HCT116 (cell line): ENCODE results near the gene GPR157. TPM values are rescaled to one million over a fixed set of nuclear protein-coding genes. Genes with fewer than 3 reads are reported as not detected.

Source experiments
- ATAC-seq: fragments of 200-7000 bp; cut with Tn5 transposase; 2 replicates; pipeline ENCODE4 v1.9.1; 2020; ENCODE audit warnings: mild to moderate bottlenecking, moderate library complexity
- BruUV-seq: library from RNA; stranded (reverse); fragments of 400-500 nt; replicated peaks from 2 replicates; lab custom pipeline; 2021; lab: Mats Ljungman, UMichigan
- CTCF ChIA-PET: fragments of 300-600 bp; sonication (Branson Sonifier 250); formaldehyde crosslinking; loops from one replicate; lab custom pipeline; 2021; ENCODE audit warnings: antibody characterized with exemption; lab: Charles Lee
- POLR2A ChIA-PET: fragments of 300-600, 350-600 bp; sonication (Branson Sonifier 250); formaldehyde crosslinking; loops from one replicate; lab custom pipeline; 2021; ENCODE audit warnings: antibody characterized with exemption; lab: Charles Lee
- RAD21 ChIA-PET, 2 experiments: fragments of 300-600 bp; sonication (Branson Sonifier 250); formaldehyde crosslinking; loops; one replicate each; lab custom pipeline; 2023; ENCODE audit warnings: low total read pairs in 2 of 2; ENCODE audit not compliant: uncharacterized antibody in 2 of 2, unreplicated experiment in 2 of 2, low non-redundant PET in 1 of 2; lab: Charles Lee
- DNase-seq: peaks from one replicate; pipeline ENCODE4 v3.0.0-alpha.2; 2010; ENCODE audit warnings: low read depth, low spot score
- H2AFZ ChIP-seq: fragments of 200-600 bp; shearing (Covaris generic), sonication (generic); 2 replicates; pipeline ENCODE4 v1.6.1; 2017; ENCODE audit warnings: low read depth, mixed run types, mixed read lengths, antibody characterized with exemption, low read length; ENCODE audit not compliant: poor library complexity, severe bottlenecking
- H3K27ac ChIP-seq: 2 replicates; pipeline ENCODE4 v1.5.1; 2012; ENCODE audit warnings: low read depth, low read length
- H3K27me3 ChIP-seq: fragments of 200-600 bp; sonication (generic); 2 replicates; pipeline ENCODE4 v1.6.1; 2016; ENCODE audit warnings: mixed run types, low read length, mixed read lengths; ENCODE audit not compliant: insufficient read depth
- H3K36me3 ChIP-seq, 2 experiments: fragments of 200-500 bp in 1 of 2; fragments of 200-600 bp in 1 of 2; sonication (Bioruptor generic) in 1 of 2; sonication (generic) in 1 of 2; 2 replicates each; pipeline versions ENCODE4 v1.5.1 to v1.6.1; 2014 to 2016; ENCODE audit warnings: low read length in 2 of 2, inconsistent platforms in 1 of 2, mixed read lengths in 1 of 2, mixed run types in 1 of 2; ENCODE audit not compliant: insufficient read depth in 2 of 2, control insufficient read depth in 1 of 2
- H3K4me1 ChIP-seq, 2 experiments: fragments of 200-600 bp in 1 of 2; sonication (generic) in 1 of 2; 2 replicates each; pipeline versions ENCODE4 v1.5.1 to v1.6.1; 2012 to 2017; ENCODE audit warnings: low read length in 2 of 2, inconsistent platforms in 1 of 2, mild to moderate bottlenecking in 1 of 2, mixed read lengths in 1 of 2, mixed run types in 1 of 2, moderate library complexity in 1 of 2; ENCODE audit not compliant: insufficient read depth in 2 of 2, control insufficient read depth in 1 of 2
- H3K4me2 ChIP-seq: fragments of 200-600 bp; sonication (generic); 2 replicates; pipeline ENCODE4 v1.6.1; 2017; ENCODE audit warnings: mixed run types, low read length, mixed read lengths
- H3K4me3 ChIP-seq, 2 experiments: fragments of 200-600 bp in 1 of 2; sonication (generic) in 1 of 2; replicated peaks in 1 of 2; 2 replicates each; pipeline ENCODE4 v1.5.1; 2011 to 2016; ENCODE audit warnings: low read length in 2 of 2, control low read depth in 1 of 2, low read depth in 1 of 2, mild to moderate bottlenecking in 1 of 2, mixed read lengths in 1 of 2, mixed run types in 1 of 2
- H3K79me2 ChIP-seq: fragments of 200-600 bp; sonication (generic); 2 replicates; pipeline ENCODE4 v1.6.1; 2017; ENCODE audit warnings: mild to moderate bottlenecking, mixed run types, low read length, moderate library complexity, mixed read lengths; ENCODE audit not compliant: insufficient read depth
- H3K9ac ChIP-seq: fragments of 200-600 bp; sonication (generic); 2 replicates; pipeline ENCODE4 v1.6.1; 2016; ENCODE audit warnings: low read length, mixed read lengths
- H3K9me2 ChIP-seq: fragments of 200-600 bp; sonication (generic), shearing (Covaris generic); 2 replicates; pipeline ENCODE4 v1.6.1; 2017; ENCODE audit warnings: mixed run types, mild to moderate bottlenecking, moderate library complexity; ENCODE audit not compliant: insufficient read depth
- H3K9me3 ChIP-seq, 2 experiments: fragments of 200-500 bp in 1 of 2; fragments of 200-600 bp in 1 of 2; sonication (Bioruptor generic) in 1 of 2; sonication (generic) in 1 of 2; 2 replicates each; pipeline ENCODE4 v1.6.1; 2014 to 2017; ENCODE audit warnings: low read length in 2 of 2, mixed read lengths in 2 of 2, inconsistent platforms in 1 of 2, low read depth in 1 of 2, mild to moderate bottlenecking in 1 of 2, mixed run types in 1 of 2, moderate library complexity in 1 of 2; ENCODE audit not compliant: control insufficient read depth in 1 of 2, insufficient read depth in 1 of 2
- H4K20me1 ChIP-seq: fragments of 200-600 bp; sonication (generic), shearing (Covaris generic); 2 replicates; pipeline ENCODE4 v1.6.1; 2017; ENCODE audit warnings: mixed run types, mild to moderate bottlenecking, moderate library complexity; ENCODE audit not compliant: insufficient read depth
- CBX3 ChIP-seq: IDR thresholded peaks from 2 replicates; pipeline ENCODE4 v1.6.1; 2012; ENCODE audit warnings: low read depth
- CEBPB ChIP-seq: IDR thresholded peaks from 2 replicates; pipeline ENCODE4 v1.6.1; 2012; ENCODE audit warnings: low read depth
- EGR1 ChIP-seq: IDR thresholded peaks from 2 replicates; pipeline ENCODE4 v1.6.1; 2012; ENCODE audit warnings: low read depth
- ELF1 ChIP-seq: IDR thresholded peaks from 2 replicates; pipeline ENCODE4 v1.6.1; 2012; ENCODE audit warnings: low read depth, borderline replicate concordance
- EZH2 ChIP-seq: fragments of 200-600 bp; sonication (generic); IDR thresholded peaks from 2 replicates; pipeline ENCODE4 v1.6.1; 2017; ENCODE audit warnings: antibody characterized with exemption, mixed run types
- EZH2phosphoT487 ChIP-seq: fragments of 200-600 bp; IDR thresholded peaks from 2 replicates; pipeline ENCODE4 v1.6.1; 2018; ENCODE audit warnings: antibody characterized with exemption, borderline replicate concordance
- FOSL1 ChIP-seq: IDR thresholded peaks from 2 replicates; pipeline ENCODE4 v1.6.1; 2012; ENCODE audit warnings: low read depth
- POLR2A ChIP-seq: IDR thresholded peaks from 2 replicates; pipeline ENCODE4 v1.7.0; 2011; ENCODE audit warnings: borderline replicate concordance; ENCODE audit not compliant: insufficient read depth, insufficient read length; ENCODE audit errors: extremely low read depth
- REST ChIP-seq: IDR thresholded peaks from 2 replicates; pipeline ENCODE4 v1.6.1; 2012; ENCODE audit warnings: low read depth
- SIN3A ChIP-seq: IDR thresholded peaks from 2 replicates; pipeline ENCODE4 v1.6.1; 2012; ENCODE audit warnings: low read depth
- SP1 ChIP-seq: IDR thresholded peaks from 2 replicates; pipeline ENCODE4 v1.6.1; 2012; ENCODE audit warnings: low read depth
- SRF ChIP-seq: IDR thresholded peaks from 2 replicates; pipeline ENCODE4 v1.6.1; 2012; ENCODE audit warnings: low read depth
- YY1 ChIP-seq: IDR thresholded peaks from 2 replicates; pipeline ENCODE4 v1.6.1; 2011; ENCODE audit warnings: low read length, low read depth, moderate library complexity, mild to moderate bottlenecking; ENCODE audit not compliant: insufficient replicate concordance; ENCODE audit errors: extremely low read depth
- ZNF274 ChIP-seq: fragments of 200-500 bp; sonication (Bioruptor generic); IDR thresholded peaks from 2 replicates; pipeline ENCODE4 v1.6.1; 2014; ENCODE audit warnings: mild to moderate bottlenecking, low read depth, low read length, inconsistent platforms
- intact Hi-C: fragments of 100-400 bp; cut with micrococcal nuclease; formaldehyde crosslinking; loops from 2 replicates; pipeline ENCODE4 v1.10.0; 2022
- total RNA-seq: library from RNA; stranded (reverse); gene quantifications from one replicate; pipeline ENCODE4 v1.2.1, GENCODE V29; 2021; ENCODE audit not compliant: unreplicated experiment
- TF ChIP-seq, protein P1 (sequence below): IDR thresholded peaks from 2 replicates; pipeline ENCODE4 v1.6.1; 2012
- TF ChIP-seq, protein P2 (sequence below): IDR thresholded peaks from 2 replicates; pipeline ENCODE4 v1.6.1; 2011; ENCODE audit warnings: mild to moderate bottlenecking, low read length, moderate library complexity; ENCODE audit not compliant: insufficient replicate concordance; ENCODE audit errors: extremely low read depth
- TF ChIP-seq, protein P3 (sequence below): IDR thresholded peaks from 2 replicates; pipeline ENCODE4 v1.6.1; 2012

GPR157 gene
- total RNA-seq, 1 experiment from 2014 or later, result 7.7 TPM

- ATAC-seq, result no peak
These were observed 59.9 kb downstream of the GPR157 start for GRCh38 chr1:9068981-9069325.

More at GRCh38 chr1:9068981-9069325, 59.9 kb downstream of the GPR157 start:
- H3K9ac ChIP-seq, result no peak overlapping the region
- DNase-seq, result no peak
- no peak overlapping the region for H3K4me3 ChIP-seq
- H3K4me1 ChIP-seq, result no peaks in the 10 kb centered on the region
- no peaks in the 10 kb centered on the region for H4K20me1 ChIP-seq
- H3K9me2 ChIP-seq, result no peaks in the 10 kb centered on the region
- no peaks in the 10 kb centered on the region for H3K27me3 ChIP-seq
- no peak overlapping the region for H3K4me2 ChIP-seq
- no TSS peak for BruUV-seq
- no peaks in the 10 kb centered on the region for H3K9me3 ChIP-seq
- POLR2A ChIA-PET, result no interaction called here
- intact Hi-C loops, result no loop called here
- H3K36me3 ChIP-seq, result no peaks in the 10 kb centered on the region
- RAD21 ChIA-PET, result no interaction called here
- H3K79me2 ChIP-seq, result no peaks in the 10 kb centered on the region
- H3K27ac ChIP-seq, result no peak overlapping the region
- no peak overlapping the region for H2AFZ ChIP-seq
- TF ChIP-seq, protein P1, sequence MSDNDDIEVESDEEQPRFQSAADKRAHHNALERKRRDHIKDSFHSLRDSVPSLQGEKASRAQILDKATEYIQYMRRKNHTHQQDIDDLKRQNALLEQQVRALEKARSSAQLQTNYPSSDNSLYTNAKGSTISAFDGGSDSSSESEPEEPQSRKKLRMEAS, result no peak
- no peak for TF ChIP-seq YY1
- TF ChIP-seq SP1, result no peak
- no peak for TF ChIP-seq EGR1
- TF ChIP-seq, protein P2, sequence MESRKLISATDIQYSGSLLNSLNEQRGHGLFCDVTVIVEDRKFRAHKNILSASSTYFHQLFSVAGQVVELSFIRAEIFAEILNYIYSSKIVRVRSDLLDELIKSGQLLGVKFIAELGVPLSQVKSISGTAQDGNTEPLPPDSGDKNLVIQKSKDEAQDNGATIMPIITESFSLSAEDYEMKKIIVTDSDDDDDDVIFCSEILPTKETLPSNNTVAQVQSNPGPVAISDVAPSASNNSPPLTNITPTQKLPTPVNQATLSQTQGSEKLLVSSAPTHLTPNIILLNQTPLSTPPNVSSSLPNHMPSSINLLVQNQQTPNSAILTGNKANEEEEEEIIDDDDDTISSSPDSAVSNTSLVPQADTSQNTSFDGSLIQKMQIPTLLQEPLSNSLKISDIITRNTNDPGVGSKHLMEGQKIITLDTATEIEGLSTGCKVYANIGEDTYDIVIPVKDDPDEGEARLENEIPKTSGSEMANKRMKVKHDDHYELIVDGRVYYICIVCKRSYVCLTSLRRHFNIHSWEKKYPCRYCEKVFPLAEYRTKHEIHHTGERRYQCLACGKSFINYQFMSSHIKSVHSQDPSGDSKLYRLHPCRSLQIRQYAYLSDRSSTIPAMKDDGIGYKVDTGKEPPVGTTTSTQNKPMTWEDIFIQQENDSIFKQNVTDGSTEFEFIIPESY, result no peak
- no peak for TF ChIP-seq SIN3A
- TF ChIP-seq FOSL1, result no peak
- no peak for TF ChIP-seq ZNF274
- TF ChIP-seq, protein P3, sequence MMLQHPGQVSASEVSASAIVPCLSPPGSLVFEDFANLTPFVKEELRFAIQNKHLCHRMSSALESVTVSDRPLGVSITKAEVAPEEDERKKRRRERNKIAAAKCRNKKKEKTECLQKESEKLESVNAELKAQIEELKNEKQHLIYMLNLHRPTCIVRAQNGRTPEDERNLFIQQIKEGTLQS, result no peak
- no peak for TF ChIP-seq ELF1
- no peak for TF ChIP-seq SRF
- no peak for TF ChIP-seq POLR2A
- TF ChIP-seq CEBPB, result no peak
- TF ChIP-seq CBX3, result no peak
- TF ChIP-seq REST, result no peak
- no peak for TF ChIP-seq EZH2phosphoT487
- no peak for TF ChIP-seq EZH2
- CTCF ChIA-PET, result no interaction called here
